Inflammatory macrophage (primary cell): ENCODE measurements around the gene KIF24.
"Not testable (repeated sequence)": the region's sequence is repeated elsewhere in the genome, so short reads cannot be mapped to it uniquely, and the experiment has no call there.

Experiments used
- DNase-seq, 2 donors: peaks; one replicate each; pipeline ENCODE4 v3.0.0-alpha.2; 2020 to 2022

The KIF24 gene

GRCh38 chr9:34321451-34321850 lies 7.6 kb downstream of the KIF24 start:
- peak in 1 of 2 donors; percentile 25 for DNase-seq

- no peak for DNase-seq
Observed at GRCh38 chr9:34318163-34318790, 10.8 kb downstream of the KIF24 start.

- DNase-seq, result no peak
Observed at GRCh38 chr9:34317436-34317835, 11.6 kb downstream of the KIF24 start.

DNA sequence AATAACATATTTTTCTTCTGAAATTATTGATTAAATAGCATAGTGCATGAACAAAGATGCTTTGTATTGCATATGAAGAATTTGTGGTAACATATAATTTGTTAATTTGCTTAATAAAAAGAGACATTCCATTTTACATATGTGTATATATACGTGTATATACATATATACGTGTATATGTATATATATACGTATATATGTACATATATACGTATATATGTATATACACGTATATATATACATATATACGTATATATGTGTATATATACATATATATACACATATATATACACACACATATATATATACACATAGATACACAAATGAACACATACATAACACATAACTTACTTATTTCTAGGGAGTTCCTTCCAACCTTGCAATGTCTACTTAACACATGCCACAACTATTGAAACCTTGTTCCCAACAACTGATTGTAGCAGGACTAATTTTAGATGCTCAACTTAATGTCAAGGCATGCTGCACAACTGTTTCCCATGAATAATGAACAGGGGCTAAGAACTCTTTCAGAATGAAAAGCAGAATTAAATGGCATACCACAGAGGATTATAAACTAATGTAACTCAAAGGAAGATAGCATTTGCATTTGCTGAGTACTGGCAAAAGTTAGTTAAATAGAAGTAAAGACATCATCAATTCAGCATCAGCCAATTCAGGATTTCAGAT lies 17.4 kb downstream of the KIF24 start:
- no peak for DNase-seq

DNA sequence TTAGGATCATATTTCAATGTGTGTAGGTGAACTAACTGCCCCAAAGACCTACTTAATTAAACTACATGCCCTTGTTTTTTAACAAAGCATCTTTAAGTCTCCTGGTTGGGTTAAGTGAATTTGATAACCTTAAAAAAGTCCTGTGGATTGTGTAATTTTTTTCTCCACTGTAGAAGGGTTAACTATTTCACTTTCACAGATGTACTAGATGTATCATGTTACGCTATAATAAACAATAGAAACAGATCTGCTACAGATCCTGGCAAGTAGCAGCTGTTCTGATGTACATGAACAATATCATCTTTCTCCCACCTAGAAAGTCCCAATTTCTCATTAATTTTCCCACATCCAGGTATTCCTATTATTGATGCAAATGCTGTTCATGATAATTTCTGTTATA lies 18.9 kb downstream of the KIF24 start:
- DNase-seq, result no peak

GRCh38 chr9:34308316-34308715 lies 20.8 kb downstream of the KIF24 start:
- DNase-seq, result not testable (repeated sequence)

DNA sequence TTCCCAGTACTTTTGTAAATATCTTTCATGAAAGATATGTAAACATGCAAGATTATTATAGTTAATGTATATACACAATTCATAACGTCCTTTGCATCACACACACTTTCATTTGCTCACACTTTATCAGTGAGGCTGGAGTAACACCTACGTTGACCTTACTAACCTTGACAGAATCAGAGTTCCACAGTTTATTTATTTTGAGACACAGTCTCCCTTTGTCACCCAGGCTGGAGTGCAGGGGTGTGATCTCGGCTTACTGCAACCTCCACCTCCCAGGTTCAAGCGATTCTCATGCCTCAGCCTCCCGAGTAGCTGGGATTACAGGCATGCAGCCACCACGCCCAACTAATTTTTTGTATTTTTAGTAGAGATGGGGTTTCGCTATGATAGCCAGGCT lies 28.0 kb downstream of the KIF24 start:
- DNase-seq, result not testable (repeated sequence)

GRCh38 chr9:34292552-34292951 lies 36.5 kb downstream of the KIF24 start:
- DNase-seq, result no peak

DNA sequence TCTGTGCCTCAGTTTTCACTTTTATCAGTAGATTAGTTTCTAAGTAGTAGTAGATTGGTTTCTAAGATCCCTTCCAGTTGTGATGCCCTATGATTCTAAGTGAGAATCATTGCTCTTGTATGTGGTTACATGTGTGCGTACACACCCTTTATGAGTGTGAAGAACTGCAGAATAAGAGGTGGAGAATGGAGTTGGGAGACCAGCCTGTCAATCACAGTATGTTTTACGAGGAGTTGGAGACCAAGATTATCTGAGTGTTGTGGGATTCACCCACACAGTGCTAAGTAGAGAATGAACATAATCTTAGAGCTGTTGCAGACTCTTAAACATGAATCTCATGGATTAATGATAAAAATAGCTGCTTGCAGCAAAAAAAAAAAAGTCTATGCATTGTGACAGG lies 37.6 kb downstream of the KIF24 start:
- no peak for DNase-seq

GRCh38 chr9:34291023-34291422 lies 38.0 kb downstream of the KIF24 start:
- peak; percentile 83 to 85 for DNase-seq

DNA sequence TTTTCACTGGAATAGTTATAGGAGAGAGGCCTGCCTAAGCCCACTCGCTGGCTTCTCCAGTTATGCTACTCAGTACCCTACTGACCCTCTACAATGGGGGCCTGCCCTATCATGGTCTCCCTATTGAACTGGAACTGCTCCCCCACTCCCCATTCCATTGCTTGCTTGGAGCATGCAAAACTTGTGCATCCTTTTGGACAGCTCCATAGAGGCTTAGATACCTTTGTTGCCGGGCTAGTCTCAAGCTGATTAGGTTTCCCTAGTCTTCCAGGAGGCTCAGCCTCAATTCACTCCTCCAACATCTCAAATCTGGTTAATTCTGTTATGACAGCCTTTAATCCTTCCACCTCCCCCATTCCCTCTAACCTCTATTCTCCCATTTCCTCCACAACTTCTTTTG lies 39.9 kb downstream of the KIF24 start:
- no peak for DNase-seq

DNA sequence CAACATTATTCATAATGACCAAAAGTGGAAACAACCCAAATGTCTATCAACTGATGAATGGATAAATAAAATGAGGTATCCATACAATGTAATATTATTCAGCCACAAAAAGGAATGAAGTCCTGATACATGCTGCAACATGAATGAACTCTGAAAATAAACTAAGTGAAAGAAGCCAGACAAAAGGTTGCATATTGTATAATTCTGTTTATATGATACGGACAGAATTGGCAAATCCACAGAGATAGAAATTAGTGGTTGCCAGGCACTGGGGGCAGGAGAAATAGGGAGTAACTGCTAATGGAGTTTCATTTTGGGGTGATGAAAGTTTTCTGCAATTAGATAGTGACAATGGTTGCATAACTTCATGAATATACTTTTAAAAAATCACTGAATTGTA lies 47.0 kb downstream of the KIF24 start:
- DNase-seq, result no peak

DNA sequence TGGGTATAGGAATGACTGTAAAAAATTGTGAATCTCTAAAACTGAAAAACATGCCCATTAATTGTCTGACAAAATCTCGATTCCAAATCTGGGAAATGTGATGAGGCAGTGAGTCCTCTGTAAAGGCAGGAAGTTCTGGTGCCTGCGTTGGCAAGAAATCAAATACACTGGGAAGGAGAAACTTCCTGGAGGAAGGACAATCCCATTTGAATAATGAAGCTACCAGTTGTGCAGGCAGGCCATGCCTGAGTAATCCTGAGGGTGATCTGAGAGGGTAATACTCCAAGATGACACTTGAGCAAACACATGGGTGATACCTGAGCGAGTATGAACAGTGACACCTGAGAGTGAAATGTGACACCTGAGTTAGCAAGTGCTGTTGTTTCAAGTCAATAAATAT lies 49.7 kb downstream of the KIF24 start:
- DNase-seq, result no peak
